ENCODE measurements around the gene GP1BB. TPM values are rescaled to one million over a fixed set of nuclear protein-coding genes. Genes with fewer than 3 reads are reported as not detected.

The GP1BB gene
- total RNA-seq, 4 donors from 2014 or later = 1.5 to 6.6 (median 3.1) TPM

DNA sequence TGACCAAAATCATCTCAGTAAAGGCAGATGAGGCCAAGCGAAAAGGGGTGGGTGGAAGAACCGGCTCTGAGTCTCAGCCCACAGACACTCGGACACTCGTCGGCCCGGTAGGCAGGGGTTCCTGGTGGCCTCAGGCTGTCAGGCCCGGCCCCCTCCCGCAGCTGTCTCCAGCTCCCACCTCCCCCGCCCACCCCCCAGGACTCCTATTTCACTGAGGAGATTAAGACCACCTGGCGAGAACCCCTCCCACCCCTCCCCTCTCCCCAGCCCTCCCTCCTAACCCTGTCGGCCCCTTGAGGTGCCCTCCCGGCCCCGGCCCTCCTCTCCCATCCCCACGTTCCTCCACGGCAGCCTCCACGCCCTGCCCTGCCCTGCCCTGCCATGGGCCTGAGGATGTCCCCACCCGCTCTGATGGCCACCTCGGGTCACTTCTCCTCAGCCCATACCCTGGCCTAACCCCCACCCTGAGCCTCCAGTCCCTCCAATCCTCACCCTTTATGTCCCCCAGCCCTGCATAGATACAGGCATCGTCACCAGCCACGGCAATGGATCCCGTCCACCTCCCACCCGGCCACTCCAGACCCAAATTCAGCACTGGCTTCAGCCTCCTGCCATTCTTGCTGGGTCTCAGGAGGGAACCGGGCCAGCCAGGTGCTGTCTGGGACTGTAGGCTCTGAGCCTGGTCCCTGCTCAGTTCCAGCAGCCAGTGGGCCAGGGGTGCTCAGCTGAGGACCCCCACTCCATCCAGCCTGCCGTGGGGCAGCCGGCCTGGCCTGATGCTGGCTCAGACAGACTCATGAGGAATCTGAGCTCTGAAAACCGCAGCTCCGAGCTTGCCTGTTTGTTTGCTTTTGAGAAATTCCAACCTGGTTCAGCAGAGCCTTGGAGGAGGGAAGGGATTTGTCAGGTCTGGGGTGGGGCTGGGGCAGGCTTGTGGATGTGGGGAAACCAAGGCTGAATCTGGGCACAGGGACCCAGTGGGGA lies 27.5 kb downstream of the GP1BB start:
- no peak for DNase-seq
- Histone ChIP-seq H3K36me3 (no peaks in the 10 kb centered on the region), H3K4me3 (replicated peaks in 1 of 3) (no peak overlapping the region), H3K9me3 (no peaks in the 10 kb centered on the region), H3K4me1 (peaks cover 0 to 10% of the 10 kb centered on the region in 2 donors), H3K27ac (no peak overlapping the region), H3K27me3 (peaks cover 10% of the 10 kb centered on the region)
- TF ChIP-seq POLR2A (IDR thresholded peaks at IDR 0.05) = no peak
- TF ChIP-seq, protein P1, sequence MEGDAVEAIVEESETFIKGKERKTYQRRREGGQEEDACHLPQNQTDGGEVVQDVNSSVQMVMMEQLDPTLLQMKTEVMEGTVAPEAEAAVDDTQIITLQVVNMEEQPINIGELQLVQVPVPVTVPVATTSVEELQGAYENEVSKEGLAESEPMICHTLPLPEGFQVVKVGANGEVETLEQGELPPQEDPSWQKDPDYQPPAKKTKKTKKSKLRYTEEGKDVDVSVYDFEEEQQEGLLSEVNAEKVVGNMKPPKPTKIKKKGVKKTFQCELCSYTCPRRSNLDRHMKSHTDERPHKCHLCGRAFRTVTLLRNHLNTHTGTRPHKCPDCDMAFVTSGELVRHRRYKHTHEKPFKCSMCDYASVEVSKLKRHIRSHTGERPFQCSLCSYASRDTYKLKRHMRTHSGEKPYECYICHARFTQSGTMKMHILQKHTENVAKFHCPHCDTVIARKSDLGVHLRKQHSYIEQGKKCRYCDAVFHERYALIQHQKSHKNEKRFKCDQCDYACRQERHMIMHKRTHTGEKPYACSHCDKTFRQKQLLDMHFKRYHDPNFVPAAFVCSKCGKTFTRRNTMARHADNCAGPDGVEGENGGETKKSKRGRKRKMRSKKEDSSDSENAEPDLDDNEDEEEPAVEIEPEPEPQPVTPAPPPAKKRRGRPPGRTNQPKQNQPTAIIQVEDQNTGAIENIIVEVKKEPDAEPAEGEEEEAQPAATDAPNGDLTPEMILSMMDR (IDR thresholded peaks at IDR 0.05) = no peak
- WGBS, 2 donors = 61 to 64% methylated on average over 19 to 24 of the region's 27 CpGs
- intact Hi-C loops (cut with DNase I) = no loop called here

DNA sequence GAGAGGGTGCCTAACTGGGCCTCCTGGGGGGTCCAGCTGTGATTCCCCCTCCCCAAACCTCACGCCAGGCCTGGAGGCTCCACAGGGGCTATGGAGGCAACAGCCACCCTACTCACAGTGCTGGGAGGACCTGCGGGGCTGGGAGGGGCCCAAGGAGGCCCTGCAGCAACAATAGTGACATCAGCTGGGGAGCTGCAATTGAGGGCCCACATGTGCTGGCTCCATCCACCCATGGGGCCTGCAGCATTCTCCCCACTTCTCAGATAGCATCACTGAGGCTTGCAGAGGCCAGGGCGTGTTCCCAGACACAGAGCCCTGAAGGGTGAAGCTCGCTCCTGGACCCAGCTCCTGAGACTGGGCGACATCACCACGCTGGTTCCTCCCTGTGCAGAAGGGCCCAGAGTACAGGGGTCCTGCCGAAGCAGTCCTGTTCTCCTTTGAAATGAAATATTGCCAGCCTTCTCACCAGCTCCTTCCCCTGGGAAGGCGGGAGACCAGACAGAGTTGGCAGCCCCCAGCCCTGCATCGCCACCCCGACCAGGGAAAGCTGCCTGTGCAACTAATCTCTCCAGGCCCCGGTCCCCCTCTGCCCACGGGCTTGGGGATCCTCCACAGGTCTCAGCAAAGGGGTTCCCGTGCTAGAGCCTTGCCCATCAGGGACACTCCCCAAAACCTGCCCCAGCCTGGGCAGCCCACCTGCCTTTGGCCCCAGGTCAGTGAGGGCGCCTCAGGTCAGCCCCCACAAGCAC lies 28.3 kb downstream of the GP1BB start:
- no peak for TF ChIP-seq POLR2A (IDR thresholded peaks at IDR 0.05)
- TF ChIP-seq, protein P1 (IDR thresholded peaks at IDR 0.05) = no peak
- intact Hi-C loops (cut with DNase I) = no loop called here
- Histone ChIP-seq H3K27me3 (peaks cover 19% of the 10 kb centered on the region), H3K27ac (no peak overlapping the region), H3K4me3 (replicated peaks in 1 of 3) (no peak overlapping the region), H3K9me3 (no peaks in the 10 kb centered on the region), H3K36me3 (no peaks in the 10 kb centered on the region), H3K4me1 (peaks cover 7 to 16% of the 10 kb centered on the region in 2 donors)
- DNase-seq = no peak
- WGBS, 2 donors = 86 to 97% methylated on average over 5 to 13 of the region's 14 CpGs

DNA sequence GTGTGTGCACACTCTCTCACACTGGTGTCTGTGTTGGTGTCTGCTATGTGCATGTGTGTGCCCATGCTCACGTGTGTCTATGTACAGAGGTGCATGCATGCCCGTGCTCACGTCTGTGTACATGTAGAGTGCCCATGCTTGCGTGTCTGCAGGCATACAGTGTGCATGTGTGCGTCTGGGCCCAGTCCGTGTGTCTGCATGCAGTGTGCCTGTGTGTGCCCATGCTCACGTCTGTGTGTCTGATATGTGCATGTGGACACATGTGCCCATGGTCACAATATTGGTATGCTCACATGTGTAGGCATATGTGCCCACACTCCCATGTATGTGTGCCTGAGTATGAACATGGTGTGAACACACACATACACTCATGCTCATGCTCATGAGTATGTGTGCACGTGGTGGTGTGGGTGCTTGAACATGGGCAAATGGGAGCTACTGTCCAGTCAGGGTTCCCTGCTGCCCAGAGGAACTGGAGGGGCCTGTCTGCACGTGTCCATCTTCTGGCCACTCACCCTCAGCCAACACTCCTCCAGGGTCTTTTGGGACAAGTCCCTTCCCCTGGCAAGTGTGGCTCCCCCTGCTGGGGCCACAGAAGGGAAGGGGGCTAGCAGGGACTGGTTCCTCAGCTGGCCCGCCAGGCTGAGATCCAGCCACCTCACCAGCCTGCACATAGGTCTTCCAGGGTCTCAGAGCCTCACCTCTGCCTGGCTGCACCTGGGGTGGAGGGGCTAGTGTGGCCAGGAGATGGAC lies 29.9 kb downstream of the GP1BB start:
- intact Hi-C loops (cut with DNase I) = no loop called here
- H3K36me3 ChIP-seq = no peaks in the 10 kb centered on the region
- H3K9me3 ChIP-seq = no peaks in the 10 kb centered on the region
- WGBS, 2 donors = 88 to 93% methylated on average over 5 to 9 of the region's 10 CpGs
- TF ChIP-seq, protein P1 (IDR thresholded peaks at IDR 0.05) = no peak
- TF ChIP-seq POLR2A (IDR thresholded peaks at IDR 0.05) = no peak
- no peak for DNase-seq
- no peak overlapping the region for H3K27ac ChIP-seq
- H3K4me3 ChIP-seq (replicated peaks in 1 of 3) = no peak overlapping the region
- peaks cover 8 to 21% of the 10 kb centered on the region in 2 donors for H3K4me1 ChIP-seq
- peaks cover 22% of the 10 kb centered on the region for H3K27me3 ChIP-seq

DNA sequence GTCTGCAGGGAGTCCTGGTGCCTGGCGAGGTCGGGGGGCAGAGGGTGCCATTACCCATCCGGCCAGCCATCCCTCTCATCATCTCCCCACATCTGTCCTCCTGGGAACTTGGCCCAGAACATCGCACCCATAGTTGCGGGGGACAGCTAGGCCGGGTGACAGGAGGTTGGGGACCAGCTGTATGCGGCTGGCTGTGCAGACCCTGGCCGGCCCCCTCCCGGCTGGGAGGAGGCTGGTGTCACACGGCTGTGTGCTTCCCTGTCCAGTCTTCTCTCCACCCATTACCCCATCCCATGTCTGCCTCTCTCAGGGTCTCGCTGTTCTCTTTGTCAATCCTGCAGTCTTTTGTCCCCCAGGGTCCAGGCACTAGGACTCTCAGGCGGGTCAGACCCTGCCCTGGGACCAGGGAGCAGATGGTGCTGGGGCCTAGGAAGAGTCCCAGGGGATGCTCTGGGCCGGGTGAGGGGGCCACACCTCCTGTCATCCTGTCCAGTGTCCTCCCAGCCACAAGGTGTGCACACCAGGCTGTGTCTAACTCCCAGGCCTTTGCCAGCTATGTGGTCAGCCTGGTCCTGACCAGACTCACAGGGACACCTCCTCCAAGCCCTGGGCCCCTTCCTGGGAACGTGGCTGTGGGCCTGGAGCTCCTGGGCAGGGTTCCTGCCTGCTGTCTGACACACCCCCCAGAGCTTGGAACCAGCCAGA lies 30.8 kb downstream of the GP1BB start:
- intact Hi-C loops (cut with DNase I) = no loop called here
- no peak for TF ChIP-seq POLR2A (IDR thresholded peaks at IDR 0.05)
- TF ChIP-seq, protein P1 (IDR thresholded peaks at IDR 0.05) = no peak
- 71 to 78% methylated on average over 4 to 10 of the region's 14 CpGs for WGBS, 2 donors
- Histone ChIP-seq H3K27ac (no peak overlapping the region), H3K4me1 (peaks cover 8 to 21% of the 10 kb centered on the region in 2 donors), H3K9me3 (no peaks in the 10 kb centered on the region), H3K36me3 (no peaks in the 10 kb centered on the region), H3K4me3 (replicated peaks in 1 of 3) (no peak overlapping the region), H3K27me3 (peaks cover 25% of the 10 kb centered on the region)
- no peak for DNase-seq
